Duodenal mucosa (tissue), 2 donors: Measurements from ENCODE around the gene DOK5.

ENCODE experiments used
- H3K27ac ChIP-seq: one replicate; pipeline ENCODE4 v1.7.0; 2013; ENCODE audit warnings: low read depth, low read length
- H3K27me3 ChIP-seq, 2 donors: one replicate each; pipeline ENCODE4 v1.7.0; 2013; ENCODE audit warnings: low read length in 2 of 2, control low read depth in 1 of 2; ENCODE audit not compliant: insufficient read depth in 2 of 2, control insufficient read depth in 1 of 2
- H3K36me3 ChIP-seq, 2 donors: one replicate each; pipeline ENCODE4 v1.7.0; 2013; ENCODE audit warnings: low read length in 2 of 2, control low read depth in 1 of 2; ENCODE audit not compliant: insufficient read depth in 2 of 2, control insufficient read depth in 1 of 2
- H3K4me1 ChIP-seq, 2 donors: one replicate each; pipeline ENCODE4 v1.7.0; 2013; ENCODE audit warnings: low read length in 2 of 2, control low read depth in 1 of 2; ENCODE audit not compliant: insufficient read depth in 2 of 2, control insufficient read depth in 1 of 2
- H3K4me3 ChIP-seq, 2 donors: one replicate each; pipeline ENCODE4 v1.7.0; 2013; ENCODE audit warnings: low read length in 2 of 2, low read depth in 1 of 2
- H3K9ac ChIP-seq, 2 donors: one replicate each; pipeline ENCODE4 v1.7.0; 2013; ENCODE audit warnings: low read length in 2 of 2, low read depth in 1 of 2
- H3K9me3 ChIP-seq, 2 donors: one replicate each; pipeline ENCODE4 v1.7.0; 2013; ENCODE audit warnings: low read length in 2 of 2, control low read depth in 1 of 2; ENCODE audit not compliant: control insufficient read depth in 1 of 2

DOK5 gene

GRCh38 chr20:54620611-54621010, 145.2 kb downstream of the DOK5 start:
- no peaks in the 10 kb centered on the region for H3K4me1 ChIP-seq
- H3K36me3 ChIP-seq, result no peaks in the 10 kb centered on the region
- no peak overlapping the region for H3K4me3 ChIP-seq
- no peaks in the 10 kb centered on the region for H3K27me3 ChIP-seq
- H3K9me3 ChIP-seq, result no peaks in the 10 kb centered on the region
- no peak overlapping the region for H3K27ac ChIP-seq
- H3K9ac ChIP-seq, result no peak overlapping the region

- Histone ChIP-seq H3K27ac (no peak overlapping the region), H3K36me3 (no peaks in the 10 kb centered on the region), H3K27me3 (no peaks in the 10 kb centered on the region), H3K4me1 (no peaks in the 10 kb centered on the region), H3K4me3 (no peak overlapping the region), H3K9ac (no peak overlapping the region), H3K9me3 (no peaks in the 10 kb centered on the region)
Measured at GRCh38 chr20:54622333-54623295, 147.2 kb downstream of the DOK5 start.

- no peaks in the 10 kb centered on the region for H3K27me3 ChIP-seq
- no peaks in the 10 kb centered on the region for H3K9me3 ChIP-seq
- no peaks in the 10 kb centered on the region for H3K4me1 ChIP-seq
- H3K9ac ChIP-seq, result no peak overlapping the region
- no peak overlapping the region for H3K4me3 ChIP-seq
- no peaks in the 10 kb centered on the region for H3K36me3 ChIP-seq
- H3K27ac ChIP-seq, result no peak overlapping the region
Measured at GRCh38 chr20:54623991-54624569, 148.7 kb downstream of the DOK5 start.

GRCh38 chr20:54624706-54625390, 149.5 kb downstream of the DOK5 start:
- Histone ChIP-seq H3K4me1 (no peaks in the 10 kb centered on the region), H3K27me3 (no peaks in the 10 kb centered on the region), H3K4me3 (no peak overlapping the region), H3K36me3 (no peaks in the 10 kb centered on the region), H3K9me3 (no peaks in the 10 kb centered on the region), H3K9ac (no peak overlapping the region), H3K27ac (no peak overlapping the region)

GRCh38 chr20:54625497-54625896, 150.1 kb downstream of the DOK5 start:
- H3K9ac ChIP-seq, result no peak overlapping the region
- no peaks in the 10 kb centered on the region for H3K4me1 ChIP-seq
- H3K4me3 ChIP-seq, result no peak overlapping the region
- no peak overlapping the region for H3K27ac ChIP-seq
- no peaks in the 10 kb centered on the region for H3K36me3 ChIP-seq
- H3K27me3 ChIP-seq, result no peaks in the 10 kb centered on the region
- H3K9me3 ChIP-seq, result no peaks in the 10 kb centered on the region

- H3K36me3 ChIP-seq, result no peaks in the 10 kb centered on the region
- no peak overlapping the region for H3K9ac ChIP-seq
- H3K27me3 ChIP-seq, result no peaks in the 10 kb centered on the region
- no peak overlapping the region for H3K27ac ChIP-seq
- no peaks in the 10 kb centered on the region for H3K9me3 ChIP-seq
- H3K4me3 ChIP-seq, result no peak overlapping the region
- no peaks in the 10 kb centered on the region for H3K4me1 ChIP-seq
Measured at GRCh38 chr20:54626126-54626525, 150.7 kb downstream of the DOK5 start.

- H3K9ac ChIP-seq, result no peak overlapping the region
- no peak overlapping the region for H3K4me3 ChIP-seq
- H3K27ac ChIP-seq, result no peak overlapping the region
- no peaks in the 10 kb centered on the region for H3K27me3 ChIP-seq
- H3K9me3 ChIP-seq, result no peaks in the 10 kb centered on the region
- no peaks in the 10 kb centered on the region for H3K36me3 ChIP-seq
- H3K4me1 ChIP-seq, result no peaks in the 10 kb centered on the region
Measured at GRCh38 chr20:54629632-54630031, 154.2 kb downstream of the DOK5 start.

GRCh38 chr20:54630582-54630981, 155.2 kb downstream of the DOK5 start:
- no peak overlapping the region for H3K27ac ChIP-seq
- H3K36me3 ChIP-seq, result no peaks in the 10 kb centered on the region
- no peaks in the 10 kb centered on the region for H3K27me3 ChIP-seq
- no peaks in the 10 kb centered on the region for H3K4me1 ChIP-seq
- no peak overlapping the region for H3K9ac ChIP-seq
- no peaks in the 10 kb centered on the region for H3K9me3 ChIP-seq
- H3K4me3 ChIP-seq, result no peak overlapping the region

GRCh38 chr20:54631059-54631458, 155.7 kb downstream of the DOK5 start:
- Histone ChIP-seq H3K4me3 (no peak overlapping the region), H3K36me3 (no peaks in the 10 kb centered on the region), H3K9me3 (no peaks in the 10 kb centered on the region), H3K4me1 (no peaks in the 10 kb centered on the region), H3K27ac (no peak overlapping the region), H3K9ac (no peak overlapping the region), H3K27me3 (no peaks in the 10 kb centered on the region)
